ENCODE results near the gene ZNF800.

GRCh38 chr7:127389321-127389720 lies 3.2 kb downstream of the ZNF800 start:
- no peak for TF ChIP-seq GATA2 (CRISPR knock-in tag; IDR thresholded peaks at IDR 0.05)
- TF ChIP-seq EP300 (IDR thresholded peaks at IDR 0.05; ENCODE audit: borderline replicate concordance in 1 of 2, low read depth in 1 of 2, low read length in 1 of 2): no peak
